Adrenal gland (tissue), 5 donors: ENCODE results near the gene SLCO2A1.

Source experiments
- POLR2A ChIP-seq, 2 donors: fragments of 450-650 bp; IDR thresholded peaks; one replicate each; pipeline ENCODE4 v1.6.1; 2017; ENCODE audit warnings: antibody characterized with exemption in 2 of 2, mild to moderate bottlenecking in 2 of 2, moderate library complexity in 1 of 2
- TF ChIP-seq, protein P1 (sequence below), 6 experiments: fragments of 450-650 bp in 4 of 6; fragments of 200-600 bp in 2 of 6; sonication (generic) in 1 of 6; IDR thresholded peaks; 1 replicate in 5 of 6; 2 replicates in 1 of 6; pipeline versions ENCODE4 v1.5.1 to v1.8.0; 2016 to 2021; ENCODE audit warnings: antibody characterized with exemption in 6 of 6, mild to moderate bottlenecking in 2 of 6, moderate library complexity in 1 of 6
- donor health status: DM: no; HTN: no; CAD: no.

DNA sequence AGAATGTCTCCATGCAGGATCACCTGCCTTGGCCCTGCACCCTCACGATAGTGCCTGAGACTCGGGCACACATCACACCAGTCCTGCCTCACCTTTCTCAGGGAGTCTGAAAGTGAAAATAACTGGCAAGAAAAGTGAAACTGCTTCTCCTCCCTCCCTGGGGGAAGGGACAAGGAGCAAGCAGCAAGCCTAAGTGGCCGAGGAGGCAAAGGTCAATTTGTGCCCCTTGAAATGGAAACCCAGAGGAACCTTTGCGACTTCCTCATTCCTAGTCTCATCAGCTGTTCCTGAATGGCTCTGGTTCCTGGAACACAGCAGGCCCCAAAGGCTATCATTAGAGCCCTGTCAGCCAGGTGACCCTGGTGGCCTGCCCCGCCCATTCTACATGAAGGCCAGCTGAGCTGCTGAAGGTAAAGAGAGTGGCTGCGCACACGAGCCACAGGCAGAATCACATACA, 28.0 kb upstream of the SLCO2A1 start:
- no peak for TF ChIP-seq POLR2A (IDR thresholded peaks at IDR 0.05)
- TF ChIP-seq, protein P1, sequence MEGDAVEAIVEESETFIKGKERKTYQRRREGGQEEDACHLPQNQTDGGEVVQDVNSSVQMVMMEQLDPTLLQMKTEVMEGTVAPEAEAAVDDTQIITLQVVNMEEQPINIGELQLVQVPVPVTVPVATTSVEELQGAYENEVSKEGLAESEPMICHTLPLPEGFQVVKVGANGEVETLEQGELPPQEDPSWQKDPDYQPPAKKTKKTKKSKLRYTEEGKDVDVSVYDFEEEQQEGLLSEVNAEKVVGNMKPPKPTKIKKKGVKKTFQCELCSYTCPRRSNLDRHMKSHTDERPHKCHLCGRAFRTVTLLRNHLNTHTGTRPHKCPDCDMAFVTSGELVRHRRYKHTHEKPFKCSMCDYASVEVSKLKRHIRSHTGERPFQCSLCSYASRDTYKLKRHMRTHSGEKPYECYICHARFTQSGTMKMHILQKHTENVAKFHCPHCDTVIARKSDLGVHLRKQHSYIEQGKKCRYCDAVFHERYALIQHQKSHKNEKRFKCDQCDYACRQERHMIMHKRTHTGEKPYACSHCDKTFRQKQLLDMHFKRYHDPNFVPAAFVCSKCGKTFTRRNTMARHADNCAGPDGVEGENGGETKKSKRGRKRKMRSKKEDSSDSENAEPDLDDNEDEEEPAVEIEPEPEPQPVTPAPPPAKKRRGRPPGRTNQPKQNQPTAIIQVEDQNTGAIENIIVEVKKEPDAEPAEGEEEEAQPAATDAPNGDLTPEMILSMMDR (IDR thresholded peaks at IDR 0.05) = no peak
